Fibroblast of lung (primary cell): ENCODE measurements around the gene LRRC46. TPM values are rescaled to one million over a fixed set of nuclear protein-coding genes. Genes with fewer than 3 reads are reported as not detected.

Experiments used
- DNase-seq, 2 donors: peaks; one replicate each; pipeline versions ENCODE4 v3.0.0 to v3.0.0-alpha.2; 2010; ENCODE audit warnings: low read depth in 2 of 2
- H2AFZ ChIP-seq: 2 replicates; pipeline ENCODE4 v1.5.1; 2012; ENCODE audit warnings: low read length, control low read depth, inconsistent platforms
- H3K27ac ChIP-seq: 2 replicates; pipeline ENCODE4 v1.5.1; 2011; ENCODE audit warnings: low read length, control low read depth; ENCODE audit not compliant: insufficient read depth
- H3K27me3 ChIP-seq: 2 replicates; pipeline ENCODE4 v1.5.1; 2011; ENCODE audit warnings: mild to moderate bottlenecking, low read length; ENCODE audit not compliant: control insufficient read depth, insufficient read depth
- H3K36me3 ChIP-seq: 2 replicates; pipeline ENCODE4 v1.5.1; 2011; ENCODE audit warnings: low read length; ENCODE audit not compliant: control insufficient read depth, insufficient read depth
- H3K4me1 ChIP-seq: 2 replicates; pipeline ENCODE4 v1.5.1; 2011; ENCODE audit warnings: low read length; ENCODE audit not compliant: control insufficient read depth, insufficient read depth; ENCODE audit errors: extremely low read depth
- H3K4me2 ChIP-seq: 2 replicates; pipeline ENCODE4 v1.5.1; 2011; ENCODE audit warnings: low read length, control low read depth; ENCODE audit not compliant: insufficient read depth; ENCODE audit errors: extremely low read depth
- H3K4me3 ChIP-seq, 4 experiments: fragments of 200-600 bp in 1 of 4; sonication (generic) in 1 of 4; replicated peaks in 1 of 4; 2 replicates each; pipeline ENCODE4 v1.5.1; 2011 to 2016; ENCODE audit warnings: low read length in 4 of 4, low read depth in 3 of 4, mild to moderate bottlenecking in 3 of 4, control low read depth in 2 of 4, inconsistent platforms in 1 of 4, mixed read lengths in 1 of 4; ENCODE audit not compliant: insufficient read depth in 1 of 4; ENCODE audit errors: control extremely low read depth in 1 of 4
- H3K79me2 ChIP-seq: 2 replicates; pipeline ENCODE4 v1.5.1; 2012; ENCODE audit warnings: mild to moderate bottlenecking, low read length, inconsistent platforms; ENCODE audit not compliant: control insufficient read depth, insufficient read depth
- H3K9ac ChIP-seq: 2 replicates; pipeline ENCODE4 v1.5.1; 2011; ENCODE audit warnings: mild to moderate bottlenecking, low read length, control low read depth; ENCODE audit not compliant: insufficient read depth
- H3K9me3 ChIP-seq: 2 replicates; pipeline ENCODE4 v1.5.1; 2012; ENCODE audit warnings: low read depth, low read length; ENCODE audit not compliant: control insufficient read depth, insufficient read depth
- H4K20me1 ChIP-seq: 2 replicates; pipeline ENCODE4 v1.5.1; 2011; ENCODE audit warnings: low read length; ENCODE audit not compliant: control insufficient read depth, insufficient read depth; ENCODE audit errors: extremely low read depth
- CTCF ChIP-seq, 2 donors: IDR thresholded peaks in 1 of 2; conservative IDR thresholded peaks in 1 of 2; 1 replicate in 1 of 2; 2 replicates in 1 of 2; pipeline ENCODE4 v1.5.1; 2011 to 2012; ENCODE audit warnings: low read length in 2 of 2, control low read depth in 1 of 2, inconsistent platforms in 1 of 2, low read depth in 1 of 2, mild to moderate bottlenecking in 1 of 2
- EZH2 ChIP-seq: IDR thresholded peaks from 2 replicates; pipeline ENCODE4 v1.5.1; 2012; ENCODE audit warnings: low read length, control low read depth, mild to moderate bottlenecking; ENCODE audit errors: missing control alignments
- polyA plus RNA-seq, 2 donors: library from polyadenylated mRNA; depleted of rRNA in 1 of 2; stranded (reverse) in 1 of 2; unstranded in 1 of 2; fragments of >200 nt; gene quantifications; 2 replicates each; pipeline ENCODE4 v1.2.1, GENCODE V29; 2011 to 2012; ENCODE audit warnings: missing spikeins in 1 of 2
- total RNA-seq: library from RNA; depleted of rRNA; stranded (reverse); fragments of >200 nt; gene quantifications from 2 replicates; pipeline ENCODE4 v1.2.1, GENCODE V29; 2014

Gene LRRC46
- total and polyA plus RNA-seq, 2 donors (not counting 1 experiment from before 2014, with no cell fraction given): under 0.01 to 0.19 TPM

GRCh38 chr17:47813077-47813476, 18.4 kb upstream of the LRRC46 start:
- Histone ChIP-seq H3K4me2 (no peak overlapping the region), H3K4me3 (no peak overlapping the region), H3K36me3 (peaks cover 5% of the 10 kb centered on the region), H3K27me3 (peaks cover 2% of the 10 kb centered on the region), H3K79me2 (no peaks in the 10 kb centered on the region), H3K9me3 (no peaks in the 10 kb centered on the region), H3K9ac (no peak overlapping the region), H2AFZ (no peak overlapping the region), H3K4me1 (peaks cover 4% of the 10 kb centered on the region), H4K20me1 (no peaks in the 10 kb centered on the region), H3K27ac (no peak overlapping the region)
- DNase-seq: no peak
- no peak for TF ChIP-seq EZH2
- no peak for TF ChIP-seq CTCF (conservative IDR thresholded peaks at IDR 0.05 in 1 of 2, IDR thresholded peaks at IDR 0.05 in 1 of 2; ENCODE audit: low read depth in 1 of 2, low read length in 2 of 2)

DNA sequence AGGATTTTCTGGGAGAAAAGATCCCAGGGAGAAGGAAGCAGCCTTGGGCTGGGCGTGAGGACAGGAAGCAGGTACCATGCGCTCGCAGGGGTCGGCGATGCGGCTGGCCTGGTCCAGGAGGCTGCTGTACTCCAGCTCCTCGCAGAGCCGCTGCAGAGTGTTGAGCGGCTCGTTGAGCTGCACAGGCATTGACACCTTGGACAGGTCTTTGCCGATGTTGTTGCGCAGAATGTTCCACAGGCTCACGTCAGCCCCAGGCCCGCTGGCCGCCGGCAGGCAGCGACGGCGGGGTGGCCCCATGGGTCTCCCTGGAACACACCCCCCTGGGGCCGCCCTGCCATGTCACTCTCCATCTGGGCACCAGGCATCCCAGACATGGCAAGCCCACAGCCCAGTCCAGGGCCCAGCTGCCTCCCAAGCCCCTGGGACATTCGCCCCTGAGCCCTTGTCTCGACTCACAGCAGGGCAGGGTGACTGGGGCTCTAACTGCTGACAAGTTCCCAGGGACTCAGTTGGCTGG, 17.9 kb upstream of the LRRC46 start:
- Histone ChIP-seq H2AFZ (no peak overlapping the region), H3K4me3 (no peak overlapping the region), H3K27ac (no peak overlapping the region), H3K4me1 (peaks cover 4% of the 10 kb centered on the region), H3K27me3 (peaks cover 2% of the 10 kb centered on the region), H3K36me3 (peaks cover 3% of the 10 kb centered on the region), H4K20me1 (no peaks in the 10 kb centered on the region), H3K9me3 (no peaks in the 10 kb centered on the region), H3K9ac (no peak overlapping the region), H3K79me2 (no peaks in the 10 kb centered on the region), H3K4me2 (no peak overlapping the region)
- DNase-seq: no peak
- no peak for TF ChIP-seq CTCF (conservative IDR thresholded peaks at IDR 0.05 in 1 of 2, IDR thresholded peaks at IDR 0.05 in 1 of 2; ENCODE audit: low read depth in 1 of 2, low read length in 2 of 2)
- TF ChIP-seq EZH2: no peak

GRCh38 chr17:47815106-47815918, 16.2 kb upstream of the LRRC46 start:
- H3K27ac ChIP-seq: no peak overlapping the region
- DNase-seq: no peak
- no peak overlapping the region for H3K9ac ChIP-seq
- H3K36me3 ChIP-seq: no peaks in the 10 kb centered on the region
- no peaks in the 10 kb centered on the region for H3K9me3 ChIP-seq
- H3K4me2 ChIP-seq: no peak overlapping the region
- no peak overlapping the region for H3K4me3 ChIP-seq
- TF ChIP-seq CTCF (conservative IDR thresholded peaks at IDR 0.05 in 1 of 2, IDR thresholded peaks at IDR 0.05 in 1 of 2; ENCODE audit: low read depth in 1 of 2, low read length in 2 of 2): no peak
- TF ChIP-seq EZH2: no peak
- H3K79me2 ChIP-seq: no peaks in the 10 kb centered on the region
- peaks cover 2% of the 10 kb centered on the region for H3K27me3 ChIP-seq
- H3K4me1 ChIP-seq: peaks cover 3% of the 10 kb centered on the region
- H2AFZ ChIP-seq: no peak overlapping the region
- H4K20me1 ChIP-seq: no peaks in the 10 kb centered on the region
